GM12878 (cell line): ENCODE measurements around the gene MAPK8IP1. TPM values are rescaled to one million over a fixed set of nuclear protein-coding genes. Genes with fewer than 3 reads are reported as not detected.

Source experiments
- ATAC-seq: fragments of 200-7000 bp; cut with Tn5 transposase; 3 replicates; pipeline ENCODE4 v1.9.1; 2020; ENCODE audit warnings: mild to moderate bottlenecking, moderate library complexity
- BruUV-seq: library from RNA; stranded (reverse); fragments of 400-500 nt; replicated peaks from 2 replicates; lab custom pipeline; 2021; lab: Mats Ljungman, UMichigan
- CTCF ChIA-PET: fragments of 300-600 bp; sonication (Branson Sonifier 250); formaldehyde crosslinking; extraction: SDS; loops from one replicate; lab custom pipeline; 2021; ENCODE audit warnings: inconsistent platforms; lab: Yijun Ruan, JAX
- POLR2A ChIA-PET: fragments of 350-600 bp; formaldehyde crosslinking; extraction: SDS; loops from one replicate; lab custom pipeline; 2021; ENCODE audit warnings: inconsistent platforms; lab: Charles Lee
- RAD21 ChIA-PET: fragments of 300-600 bp; sonication (Branson Sonifier 250); formaldehyde crosslinking; loops from one replicate; lab custom pipeline; 2023; ENCODE audit warnings: antibody characterized with exemption; ENCODE audit not compliant: unreplicated experiment; lab: Charles Lee
- SMC1A ChIA-PET: fragments of 300-600 bp; sonication (Branson Sonifier 250); formaldehyde crosslinking; loops from one replicate; lab custom pipeline; 2023; ENCODE audit not compliant: unreplicated experiment, uncharacterized antibody; lab: Charles Lee
- DNase-seq: peaks from one replicate; pipeline ENCODE4 v3.0.0-alpha.2; 2011; ENCODE audit warnings: low read depth, low spot score
- FAIRE-seq: peaks from 3 replicates; lab custom pipeline; 2011; peaks lifted over from hg19 to GRCh38; lab: Jason Lieb, UNC
- H2AFZ ChIP-seq: 2 replicates; pipeline ENCODE4 v1.6.0; 2011; ENCODE audit warnings: low read depth, low read length, control low read depth; ENCODE audit not compliant: control insufficient read depth
- H3K27ac ChIP-seq: 2 replicates; pipeline ENCODE4 v1.5.1; 2011; ENCODE audit warnings: control low read depth; ENCODE audit not compliant: control insufficient read depth, insufficient read depth
- H3K27me3 ChIP-seq, 2 experiments: replicated peaks in 1 of 2; 2 replicates each; pipeline versions ENCODE4 v1.6.0 to v1.6.1; 2011; ENCODE audit warnings: low read length in 1 of 2; ENCODE audit not compliant: control insufficient read depth in 2 of 2, insufficient read depth in 2 of 2
- H3K36me3 ChIP-seq, 2 experiments: 2 replicates each; pipeline ENCODE4 v1.5.1; 2011; ENCODE audit warnings: low read length in 1 of 2; ENCODE audit not compliant: control insufficient read depth in 2 of 2, insufficient read depth in 2 of 2
- H3K4me1 ChIP-seq: 2 replicates; pipeline ENCODE4 v1.6.1; 2011; ENCODE audit warnings: mild to moderate bottlenecking, low read length, moderate library complexity, mixed read lengths; ENCODE audit not compliant: control insufficient read depth, insufficient read depth
- H3K4me2 ChIP-seq: 2 replicates; pipeline ENCODE4 v1.6.0; 2011; ENCODE audit warnings: control low read depth; ENCODE audit not compliant: control insufficient read depth, insufficient read depth
- H3K4me3 ChIP-seq: fragments of 200-600 bp; sonication (generic); 2 replicates; pipeline ENCODE4 v1.5.1; 2016
- H3K79me2 ChIP-seq: 2 replicates; pipeline ENCODE4 v1.6.0; 2011; ENCODE audit warnings: low read length; ENCODE audit not compliant: control insufficient read depth, insufficient read depth
- H3K9ac ChIP-seq: 2 replicates; pipeline ENCODE4 v1.8.0; 2011; ENCODE audit warnings: low read length, control low read depth, mixed read lengths; ENCODE audit not compliant: control insufficient read depth, insufficient read depth
- H3K9me3 ChIP-seq: replicated peaks from 3 replicates; pipeline ENCODE4 v1.5.1; 2011; ENCODE audit warnings: mild to moderate bottlenecking, low read length; ENCODE audit not compliant: control insufficient read depth, insufficient read depth
- H4K20me1 ChIP-seq: 2 replicates; pipeline ENCODE4 v1.6.0; 2011; ENCODE audit not compliant: control insufficient read depth, insufficient read depth
- ESRRA ChIP-seq: IDR thresholded peaks from 2 replicates; pipeline ENCODE4 v1.6.1; 2012; ENCODE audit warnings: mild to moderate bottlenecking, low read length, improper control_type of control experiment
- HDAC6 ChIP-seq: fragments of 200-600 bp; sonication (generic); IDR thresholded peaks from one replicate; pipeline ENCODE4 v1.8.0; 2017; ENCODE audit warnings: antibody characterized with exemption; ENCODE audit not compliant: unreplicated experiment
- RCOR1 ChIP-seq: conservative IDR thresholded peaks from 2 replicates; pipeline ENCODE4 v1.6.1; 2012; ENCODE audit warnings: low read depth, low read length, improper control_type of control experiment
- WGBS: methylation state at CpG from one replicate; pipeline ENCODE4 v1.1.6; 2016; ENCODE audit warnings: low lambda C conversion rate; ENCODE audit not compliant: insufficient replicate concordance, insufficient coverage; ENCODE audit errors: missing lambda C conversion rate; 5-methylcytosine and 5-hydroxymethylcytosine counted together
- in situ Hi-C: fragments of 300-500 bp; cut with MboI; formaldehyde crosslinking; loops from 9 replicates; pipeline ENCODE4 v1.14.3; 2018; ENCODE audit warnings: mixed read lengths
- intact Hi-C: fragments of 100-400 bp; cut with micrococcal nuclease; formaldehyde crosslinking; loops from one replicate; pipeline ENCODE4 v1.14.2; 2022; ENCODE audit not compliant: unreplicated experiment
- polyA plus RNA-seq, 11 experiments: library from polyadenylated mRNA; depleted of rRNA in 4 of 11; unstranded in 6 of 11; stranded (reverse) in 5 of 11; fragments of >200 nt; fragmentation: Nextera tagmentation in 4 of 11; fragmentation: Illumina TruSeq in 1 of 11; extraction: Ambion mirVana in 4 of 11; extraction: Trizol in 1 of 11; gene quantifications; 1 replicate in 1 of 11; 2 replicates in 10 of 11; pipeline versions ENCODE4 v1.2.1 to v1.2.3, GENCODE V29; 2011 to 2016; ENCODE audit warnings: inconsistent platforms in 2 of 11, missing spikeins in 2 of 11, low read depth in 1 of 11
- total RNA-seq, 4 experiments: library from RNA; depleted of rRNA in 3 of 4; stranded (reverse); fragments of >200 nt in 3 of 4; fragmentation: Illumina TruSeq in 1 of 4; extraction: Trizol in 1 of 4; gene quantifications; 2 replicates each; pipeline versions ENCODE4 v1.2.1 to v1.2.3, GENCODE V29; 2013 to 2021
- TF ChIP-seq, protein P1 (sequence below): fragments of 450-650 bp; formaldehyde crosslinking; IDR thresholded peaks from 2 replicates; pipeline ENCODE4 v1.5.0; 2022; ENCODE audit warnings: mild to moderate bottlenecking, missing genetic modification characterization
- TF ChIP-seq, protein P2 (sequence below): fragments of 450-650 bp; IDR thresholded peaks from 2 replicates; pipeline ENCODE4 v1.6.1; 2016; ENCODE audit warnings: mild to moderate bottlenecking

MAPK8IP1 gene
- total and polyA plus RNA-seq, 10 of the 15 experiments (the other 5 are each of a cell fraction or from before 2014, with no cell fraction given), result 0.04 to 0.44 (median 0.11) TPM; not detected in 2

DNA sequence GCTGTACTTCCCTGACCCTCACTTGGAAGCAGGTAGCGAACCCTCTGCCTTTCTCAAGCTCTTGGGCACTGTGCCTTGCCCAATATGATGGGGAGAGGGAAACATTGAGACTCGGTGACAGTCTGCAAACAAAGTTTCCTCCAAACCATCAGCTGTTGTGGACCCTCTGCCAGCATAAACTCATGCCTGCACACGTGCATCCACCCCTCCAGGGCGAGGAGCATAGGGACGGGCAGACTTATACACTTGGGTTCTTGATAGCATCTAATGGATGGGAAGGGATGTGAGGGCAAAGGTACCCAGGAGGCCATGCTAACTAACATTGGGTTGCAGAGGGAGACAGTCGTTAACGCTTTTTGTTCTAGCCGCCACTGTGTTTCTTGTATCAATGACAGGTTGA is 8.2 kb upstream of the MAPK8IP1 start (continued):
- TF ChIP-seq, protein P1, sequence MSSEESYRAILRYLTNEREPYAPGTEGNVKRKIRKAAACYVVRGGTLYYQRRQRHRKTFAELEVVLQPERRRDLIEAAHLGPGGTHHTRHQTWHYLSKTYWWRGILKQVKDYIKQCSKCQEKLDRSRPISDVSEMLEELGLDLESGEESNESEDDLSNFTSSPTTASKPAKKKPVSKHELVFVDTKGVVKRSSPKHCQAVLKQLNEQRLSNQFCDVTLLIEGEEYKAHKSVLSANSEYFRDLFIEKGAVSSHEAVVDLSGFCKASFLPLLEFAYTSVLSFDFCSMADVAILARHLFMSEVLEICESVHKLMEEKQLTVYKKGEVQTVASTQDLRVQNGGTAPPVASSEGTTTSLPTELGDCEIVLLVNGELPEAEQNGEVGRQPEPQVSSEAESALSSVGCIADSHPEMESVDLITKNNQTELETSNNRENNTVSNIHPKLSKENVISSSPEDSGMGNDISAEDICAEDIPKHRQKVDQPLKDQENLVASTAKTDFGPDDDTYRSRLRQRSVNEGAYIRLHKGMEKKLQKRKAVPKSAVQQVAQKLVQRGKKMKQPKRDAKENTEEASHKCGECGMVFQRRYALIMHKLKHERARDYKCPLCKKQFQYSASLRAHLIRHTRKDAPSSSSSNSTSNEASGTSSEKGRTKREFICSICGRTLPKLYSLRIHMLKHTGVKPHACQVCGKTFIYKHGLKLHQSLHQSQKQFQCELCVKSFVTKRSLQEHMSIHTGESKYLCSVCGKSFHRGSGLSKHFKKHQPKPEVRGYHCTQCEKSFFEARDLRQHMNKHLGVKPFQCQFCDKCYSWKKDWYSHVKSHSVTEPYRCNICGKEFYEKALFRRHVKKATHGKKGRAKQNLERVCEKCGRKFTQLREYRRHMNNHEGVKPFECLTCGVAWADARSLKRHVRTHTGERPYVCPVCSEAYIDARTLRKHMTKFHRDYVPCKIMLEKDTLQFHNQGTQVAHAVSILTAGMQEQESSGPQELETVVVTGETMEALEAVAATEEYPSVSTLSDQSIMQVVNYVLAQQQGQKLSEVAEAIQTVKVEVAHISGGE, result no peak
- TF ChIP-seq, protein P2, sequence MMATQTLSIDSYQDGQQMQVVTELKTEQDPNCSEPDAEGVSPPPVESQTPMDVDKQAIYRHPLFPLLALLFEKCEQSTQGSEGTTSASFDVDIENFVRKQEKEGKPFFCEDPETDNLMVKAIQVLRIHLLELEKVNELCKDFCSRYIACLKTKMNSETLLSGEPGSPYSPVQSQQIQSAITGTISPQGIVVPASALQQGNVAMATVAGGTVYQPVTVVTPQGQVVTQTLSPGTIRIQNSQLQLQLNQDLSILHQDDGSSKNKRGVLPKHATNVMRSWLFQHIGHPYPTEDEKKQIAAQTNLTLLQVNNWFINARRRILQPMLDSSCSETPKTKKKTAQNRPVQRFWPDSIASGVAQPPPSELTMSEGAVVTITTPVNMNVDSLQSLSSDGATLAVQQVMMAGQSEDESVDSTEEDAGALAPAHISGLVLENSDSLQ, result no peak

DNA sequence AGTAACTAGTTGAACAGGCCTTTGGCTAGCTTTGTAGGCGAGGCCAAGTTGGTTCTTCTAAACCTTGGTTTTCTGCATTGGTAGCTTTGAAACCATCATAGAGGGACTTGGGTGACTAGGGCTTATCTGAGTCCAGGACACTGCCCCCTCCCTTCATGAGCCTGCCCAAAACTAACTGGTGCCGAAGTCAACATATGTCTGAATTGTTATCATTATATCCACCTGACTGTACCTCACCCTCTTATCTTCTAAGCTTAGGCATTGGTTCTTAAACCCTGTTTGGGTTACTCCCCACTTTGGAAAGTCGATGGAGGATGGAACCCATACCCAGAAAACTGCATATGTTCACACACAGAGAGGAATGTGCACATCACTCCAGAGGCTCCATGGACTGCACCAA is 7.6 kb upstream of the MAPK8IP1 start:
- ChIA-PET CTCF (interaction anchor here (0.9 kb wide), 1 partner anchor 87 kb away, joined by 3 read pairs; no protein-coding TSS in a partner anchor), RAD21 (no interaction called here), SMC1A (interaction anchor here (1.1 kb wide), 1 partner anchor 22 kb away, joined by 4 read pairs; no protein-coding TSS in a partner anchor), POLR2A (no interaction called here)
- Histone ChIP-seq H3K27me3 (no peaks in the 10 kb centered on the region), H3K4me1 (no peaks in the 10 kb centered on the region), H3K9me3 (no peaks in the 10 kb centered on the region), H4K20me1 (no peaks in the 10 kb centered on the region), H3K36me3 (peaks cover 0 to 10% of the 10 kb centered on the region in 2 experiments), H2AFZ (no peak overlapping the region), H3K4me2 (no peak overlapping the region), H3K4me3 (no peak overlapping the region), H3K27ac (no peak overlapping the region), H3K9ac (no peak overlapping the region), H3K79me2 (no peaks in the 10 kb centered on the region)
- in situ Hi-C loops (no loop called here), intact Hi-C loops (no loop called here)
- no peak for FAIRE-seq
- BruUV-seq, result no TSS peak
- no peak for DNase-seq
- TF ChIP-seq HDAC6 (no peak), ESRRA (no peak), RCOR1 (no peak)
- ATAC-seq, result no peak
- 75% methylated on average over 3 of the region's 3 CpGs for WGBS
